GM21360 (cell line): ENCODE results near the gene VHLL.
"Not testable (repeated sequence)": the region's sequence is repeated elsewhere in the genome, so short reads cannot be mapped to it uniquely, and the experiment has no call there.

Experiments
- ATAC-seq: cut with Tn5 transposase; IDR thresholded peaks from one replicate; pipeline ENCODE4 v1.9.1; 2021; ENCODE audit warnings: mild to moderate bottlenecking, moderate library complexity; ENCODE audit not compliant: unreplicated experiment

VHLL gene

GRCh38 chr1:156298852-156299357 is at the start of gene VHLL:
TSS of gene VHLL (minus strand) at chr1:156299307. CDS start at chr1:156299189, 118 bp downstream.
- ATAC-seq, result no peak

DNA sequence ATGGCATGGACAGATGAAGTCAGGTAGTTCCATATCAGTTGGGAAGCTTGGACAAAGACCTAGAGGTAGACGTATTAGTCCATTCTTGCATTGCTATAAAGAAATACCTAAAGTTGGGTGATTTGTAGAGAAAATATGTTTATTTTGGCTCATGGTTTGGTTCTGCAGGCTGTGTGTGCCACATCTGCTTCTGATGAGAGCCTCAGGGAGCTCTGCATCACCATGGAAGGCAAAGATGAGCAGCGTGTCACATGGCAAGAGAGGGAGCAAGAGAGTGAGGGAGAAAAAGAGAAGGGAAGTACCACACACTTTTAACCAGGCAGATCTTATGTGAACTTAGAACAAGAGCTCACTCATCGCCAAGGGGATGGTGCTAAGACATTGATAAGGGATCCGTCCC is 48.2 kb upstream of the VHLL start:
- no peak for ATAC-seq

DNA sequence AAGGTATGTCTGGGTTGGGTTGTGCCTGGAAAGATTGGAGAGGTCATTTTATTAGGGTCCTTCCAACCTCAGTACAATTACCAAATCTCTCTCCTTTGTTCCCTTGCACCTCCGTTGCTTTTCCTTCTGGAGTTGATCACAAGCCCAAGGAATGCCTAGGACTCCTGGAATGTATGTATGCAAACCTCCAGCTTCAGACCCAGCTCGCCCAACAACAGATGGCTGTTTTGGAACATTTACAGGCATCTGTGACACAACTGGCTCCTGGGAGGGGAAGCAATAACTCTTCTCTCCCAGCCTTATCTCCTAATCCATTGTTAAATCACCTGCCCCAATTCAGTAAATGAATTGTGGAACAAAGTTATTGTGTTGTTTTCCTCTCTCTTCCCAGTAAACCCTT is 47.5 kb upstream of the VHLL start:
- ATAC-seq, result no peak

- not testable (repeated sequence) for ATAC-seq
Observed at GRCh38 chr1:156346035-156346434, 46.9 kb upstream of the VHLL start.

DNA sequence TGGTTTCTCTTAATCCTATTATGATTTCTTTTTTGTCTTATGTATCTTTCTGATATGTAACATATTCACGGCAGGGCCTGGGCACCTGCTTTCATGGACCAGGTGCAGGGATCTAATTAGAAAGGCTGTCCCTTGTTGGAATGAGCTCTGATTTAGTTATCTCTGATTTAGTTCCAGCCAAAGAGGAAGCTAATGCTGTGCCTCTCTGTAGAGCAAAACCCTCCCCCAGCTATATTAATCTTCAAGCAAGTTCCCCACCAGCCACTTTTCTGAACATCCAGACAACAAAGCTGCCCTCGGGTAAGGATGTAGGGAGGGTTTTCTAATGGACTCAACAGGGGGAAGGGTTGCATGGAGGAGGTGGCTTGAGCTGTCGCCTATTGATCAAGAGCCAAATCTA is 45.3 kb upstream of the VHLL start:
- no peak for ATAC-seq

GRCh38 chr1:156342166-156342955 is 43.3 kb upstream of the VHLL start:
- no peak for ATAC-seq

DNA sequence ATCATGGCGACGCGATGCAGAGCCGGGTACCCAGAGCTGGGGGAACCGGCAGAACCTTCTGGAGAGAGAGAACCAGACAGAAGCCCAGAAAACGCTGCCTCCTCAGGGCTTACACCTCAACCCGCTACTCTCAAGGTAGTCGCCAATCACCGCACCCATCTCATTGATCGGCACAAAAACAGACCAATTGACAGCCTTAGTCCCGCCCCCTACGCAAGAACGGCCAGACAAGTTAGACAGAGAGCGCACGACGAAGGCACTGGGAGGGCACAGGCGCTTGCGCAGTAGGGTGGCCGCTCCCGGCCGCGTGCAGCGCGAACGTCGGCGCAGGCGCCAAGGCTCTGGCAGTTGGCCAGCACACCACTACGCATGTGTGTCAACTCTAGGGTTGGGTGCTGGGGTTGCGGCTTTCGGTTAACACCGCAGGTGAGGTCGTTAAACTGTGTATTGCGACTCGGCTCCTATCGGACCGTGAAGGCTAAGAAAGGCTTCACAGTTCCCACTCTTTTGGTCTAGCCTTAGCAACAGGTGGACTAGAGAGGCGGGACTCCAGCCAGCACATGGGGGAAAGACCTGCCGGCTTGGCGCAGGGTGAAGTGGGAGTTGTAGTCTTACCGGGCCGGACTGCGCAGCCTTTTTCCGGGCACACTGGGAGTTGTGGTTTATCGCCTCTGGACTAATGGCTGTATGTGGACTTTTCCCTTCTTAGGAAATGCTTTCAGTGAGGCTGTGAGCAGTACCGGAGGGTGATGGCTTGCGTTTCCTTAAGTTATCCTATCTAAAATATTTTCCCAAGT is 39.3 kb upstream of the VHLL start, which contains the start of the genes CCT3 and TSACC:
Gene CCT3 (minus strand): TSS at position 113 of the 797 bp plus-strand sequence. CDS start 108 bp downstream, at position 5.
Gene TSACC (plus strand): TSS at position 347 of the 797 bp plus-strand sequence. CDS start 1,232 bp downstream, outside the sequence.
- ATAC-seq, result peak; percentile 91

GRCh38 chr1:156337888-156338179 is 38.7 kb upstream of the VHLL start:
- ATAC-seq, result no peak

DNA sequence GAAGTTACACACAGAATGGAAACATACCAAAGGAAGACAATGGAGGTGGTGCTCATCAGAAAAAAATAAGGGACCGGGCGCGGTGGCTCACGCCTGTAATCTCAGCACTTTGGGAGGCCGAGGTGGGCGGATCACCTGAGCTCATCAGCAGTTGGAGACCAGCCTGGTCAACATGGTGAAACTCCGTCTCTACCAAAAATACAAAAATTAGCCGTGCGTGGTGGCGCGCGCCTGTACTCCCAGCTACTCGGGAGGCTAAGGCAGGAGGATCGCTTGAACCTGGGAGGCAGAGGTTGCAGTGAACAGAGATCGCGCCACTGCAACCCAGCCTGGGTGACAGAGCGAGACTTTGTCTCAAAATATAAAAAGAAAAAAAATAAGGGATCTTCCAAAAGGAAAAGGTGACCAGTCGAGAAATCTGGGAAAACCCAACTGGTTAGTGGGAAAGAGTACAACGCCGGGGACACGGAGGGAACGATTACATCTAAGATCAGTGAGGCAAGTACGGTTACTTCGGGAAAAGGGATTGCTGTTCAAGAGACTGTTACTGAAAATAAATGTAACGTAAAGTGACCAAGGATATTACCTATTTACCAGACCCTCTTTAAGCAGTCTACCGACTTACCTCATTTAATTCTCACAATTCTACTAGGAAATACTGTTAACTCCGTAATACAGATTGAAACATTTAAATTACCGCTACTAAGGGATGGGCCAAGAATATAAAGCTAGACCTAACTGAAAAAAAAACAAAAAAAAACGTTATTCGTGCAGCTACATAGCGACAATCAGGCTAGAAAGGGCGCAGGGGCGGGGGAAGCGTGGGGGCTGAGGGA is 38.2 kb upstream of the VHLL start:
- no peak for ATAC-seq

DNA sequence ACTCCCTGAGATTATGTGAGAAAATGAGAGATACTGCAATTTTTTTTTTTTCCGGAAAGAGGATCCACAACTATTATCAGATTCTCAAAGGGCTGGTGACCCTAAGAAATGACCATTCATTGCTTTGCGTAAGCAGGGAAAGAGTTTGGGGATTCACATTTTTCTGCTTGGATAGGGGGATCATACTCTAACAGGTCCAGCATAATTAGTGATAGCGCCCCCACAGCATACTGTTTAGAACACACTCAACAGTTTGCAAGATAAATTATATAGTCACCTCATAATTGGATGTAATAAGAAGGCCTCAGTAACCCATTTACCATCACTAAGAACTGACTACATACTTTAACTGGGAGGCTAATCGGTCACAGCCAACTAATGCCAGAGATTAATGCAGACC is 37.1 kb upstream of the VHLL start:
- ATAC-seq, result no peak

DNA sequence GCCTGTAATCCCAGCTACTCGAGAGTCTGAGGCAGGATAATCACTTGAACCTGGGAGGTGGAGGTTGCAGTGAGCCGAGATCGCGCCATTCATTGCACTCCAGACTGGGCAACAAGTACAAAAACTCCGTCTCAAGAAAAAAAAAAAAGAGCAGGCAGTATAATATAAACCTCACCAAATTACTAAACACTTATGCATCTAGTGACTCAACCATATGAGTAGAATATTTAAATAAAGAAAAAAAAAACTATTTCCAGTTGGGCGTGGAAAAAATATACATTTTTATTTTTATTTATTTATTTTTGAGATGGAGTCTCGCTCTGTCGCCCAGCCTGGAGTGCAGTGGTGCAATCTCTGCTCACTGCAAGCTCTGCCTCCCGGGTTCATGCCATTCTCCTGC is 24.1 kb upstream of the VHLL start:
- ATAC-seq, result not testable (repeated sequence)

DNA sequence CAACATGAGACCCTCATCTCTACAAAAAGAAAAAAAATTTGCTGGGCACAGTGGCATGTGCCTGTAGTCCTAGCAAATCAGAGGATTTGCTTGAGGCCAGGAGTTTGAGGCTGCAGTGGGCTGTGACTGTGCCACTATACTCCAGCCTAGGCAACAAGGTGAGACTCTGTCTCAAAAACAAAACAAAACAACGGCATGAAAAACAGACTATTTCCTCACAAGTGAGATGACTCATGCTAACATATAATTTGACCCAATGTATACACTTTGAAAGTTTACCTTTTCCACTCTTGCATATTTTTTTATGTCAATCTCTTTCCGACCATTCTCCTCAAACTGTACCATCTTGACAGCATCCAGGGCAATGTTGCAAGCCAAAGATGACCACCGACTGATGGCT is 21.5 kb upstream of the VHLL start:
- no peak for ATAC-seq

- no peak for ATAC-seq
Observed at GRCh38 chr1:156319664-156320063, 20.6 kb upstream of the VHLL start.

DNA sequence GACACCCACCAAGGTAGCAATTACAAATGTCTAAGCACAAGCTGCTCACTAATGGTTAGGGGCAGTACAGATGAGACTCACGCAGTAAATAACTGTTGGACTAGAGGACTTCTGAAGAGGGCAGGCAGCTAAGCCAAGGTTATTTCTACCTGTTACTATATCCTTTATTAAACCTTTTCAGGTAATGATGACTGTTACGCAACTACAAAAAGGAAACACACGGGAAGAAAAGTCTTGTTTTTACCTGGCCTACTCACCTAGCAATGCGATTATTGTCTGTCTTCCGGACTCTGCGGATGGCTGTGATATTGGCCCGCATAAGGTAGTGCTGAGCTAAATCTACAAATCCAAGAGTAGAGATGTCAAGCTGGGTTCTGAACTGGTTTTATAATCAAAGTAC is 17.8 kb upstream of the VHLL start:
- ATAC-seq, result no peak

- no peak for ATAC-seq
Observed at GRCh38 chr1:156310962-156311361, 11.9 kb upstream of the VHLL start.

DNA sequence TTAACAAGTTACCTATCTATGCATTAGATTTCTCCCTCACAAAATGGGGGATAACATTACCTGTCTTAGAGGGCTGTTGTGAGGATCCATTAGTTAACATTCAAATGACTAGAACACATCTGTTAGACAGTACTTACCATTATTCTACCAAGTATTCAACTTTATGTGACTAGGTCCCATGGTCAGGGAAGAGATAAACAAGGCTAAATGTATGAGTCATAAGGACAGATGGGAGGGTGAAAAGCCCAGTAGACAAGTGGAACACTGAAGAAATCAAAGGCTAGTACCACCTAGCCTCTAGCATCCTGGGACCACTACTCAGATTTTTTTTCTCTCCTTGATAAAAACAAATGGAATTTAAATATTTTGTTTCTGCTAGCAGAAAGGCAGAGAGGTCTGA is 9.0 kb upstream of the VHLL start:
- ATAC-seq, result no peak

GRCh38 chr1:156305215-156305614 is 6.1 kb upstream of the VHLL start:
- ATAC-seq, result no peak

DNA sequence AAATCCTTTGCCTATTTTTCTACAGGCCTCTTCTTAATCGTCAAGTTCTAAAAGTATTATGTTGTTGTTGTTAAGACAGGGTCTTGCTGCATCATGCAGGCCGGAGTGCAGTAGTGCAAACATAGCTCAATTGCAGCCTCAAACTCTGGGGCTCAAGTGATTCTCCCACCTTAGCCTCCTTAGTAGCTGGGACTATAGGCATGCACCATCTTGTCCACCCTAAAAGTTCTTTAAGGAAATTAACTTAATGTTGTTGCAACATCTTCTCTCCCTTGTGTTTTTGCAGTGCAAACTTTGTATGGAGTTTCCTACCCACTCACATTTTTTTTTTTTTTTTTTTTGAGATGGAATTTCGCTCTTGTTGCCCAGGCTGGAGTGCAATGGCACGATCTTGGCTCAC is 4.1 kb upstream of the VHLL start:
- ATAC-seq, result no peak

DNA sequence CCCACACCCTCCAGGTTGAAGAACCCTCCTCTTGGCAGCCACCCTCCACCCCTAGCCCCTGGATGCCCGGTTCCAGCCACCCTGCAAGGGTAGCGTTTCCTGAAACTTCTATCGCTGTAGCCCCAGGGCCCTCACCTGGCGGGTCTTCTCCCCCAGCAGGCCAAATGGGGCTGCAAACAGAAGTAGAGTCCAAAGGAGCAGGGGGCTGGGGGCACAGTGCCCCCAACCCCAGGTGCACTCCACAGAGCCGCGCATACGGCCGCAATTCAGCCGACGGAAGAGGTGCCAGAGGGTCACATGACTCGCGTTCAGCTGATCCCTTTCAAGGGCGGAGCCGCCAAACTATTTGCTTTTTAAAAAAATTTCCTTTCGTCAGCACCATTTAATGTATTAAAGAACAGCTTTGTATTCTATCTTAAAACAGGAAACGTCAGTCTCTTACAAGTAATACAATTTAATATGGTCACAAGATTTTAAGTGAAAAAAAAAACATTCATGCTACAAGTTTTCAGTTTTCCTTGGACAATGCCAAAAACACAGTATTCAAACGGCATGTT is 3.6 kb downstream of the VHLL start, which contains the start of gene GLMP:
Gene GLMP (minus strand): TSS at position 289 of the 557 bp plus-strand sequence. CDS start 34 bp downstream, at position 255.
- no peak for ATAC-seq

- ATAC-seq, result no peak
Observed at GRCh38 chr1:156293895-156294294, 5.2 kb downstream of the VHLL start.

- no peak for ATAC-seq
Observed at GRCh38 chr1:156293098-156293434, 6.0 kb downstream of the VHLL start.
